GM12801 (cell line): ENCODE data around the gene FBXO45.

ENCODE experiments used
- TF ChIP-seq, protein P1 (sequence below): IDR thresholded peaks from one replicate; pipeline ENCODE4 v1.5.1; 2011; ENCODE audit warnings: control low read depth; ENCODE audit not compliant: insufficient read length; ENCODE audit errors: extremely low read depth

Gene FBXO45

GRCh38 chr3:196627918-196628231 lies 59.4 kb downstream of the FBXO45 start:
- TF ChIP-seq, protein P1, sequence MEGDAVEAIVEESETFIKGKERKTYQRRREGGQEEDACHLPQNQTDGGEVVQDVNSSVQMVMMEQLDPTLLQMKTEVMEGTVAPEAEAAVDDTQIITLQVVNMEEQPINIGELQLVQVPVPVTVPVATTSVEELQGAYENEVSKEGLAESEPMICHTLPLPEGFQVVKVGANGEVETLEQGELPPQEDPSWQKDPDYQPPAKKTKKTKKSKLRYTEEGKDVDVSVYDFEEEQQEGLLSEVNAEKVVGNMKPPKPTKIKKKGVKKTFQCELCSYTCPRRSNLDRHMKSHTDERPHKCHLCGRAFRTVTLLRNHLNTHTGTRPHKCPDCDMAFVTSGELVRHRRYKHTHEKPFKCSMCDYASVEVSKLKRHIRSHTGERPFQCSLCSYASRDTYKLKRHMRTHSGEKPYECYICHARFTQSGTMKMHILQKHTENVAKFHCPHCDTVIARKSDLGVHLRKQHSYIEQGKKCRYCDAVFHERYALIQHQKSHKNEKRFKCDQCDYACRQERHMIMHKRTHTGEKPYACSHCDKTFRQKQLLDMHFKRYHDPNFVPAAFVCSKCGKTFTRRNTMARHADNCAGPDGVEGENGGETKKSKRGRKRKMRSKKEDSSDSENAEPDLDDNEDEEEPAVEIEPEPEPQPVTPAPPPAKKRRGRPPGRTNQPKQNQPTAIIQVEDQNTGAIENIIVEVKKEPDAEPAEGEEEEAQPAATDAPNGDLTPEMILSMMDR: no peak

DNA sequence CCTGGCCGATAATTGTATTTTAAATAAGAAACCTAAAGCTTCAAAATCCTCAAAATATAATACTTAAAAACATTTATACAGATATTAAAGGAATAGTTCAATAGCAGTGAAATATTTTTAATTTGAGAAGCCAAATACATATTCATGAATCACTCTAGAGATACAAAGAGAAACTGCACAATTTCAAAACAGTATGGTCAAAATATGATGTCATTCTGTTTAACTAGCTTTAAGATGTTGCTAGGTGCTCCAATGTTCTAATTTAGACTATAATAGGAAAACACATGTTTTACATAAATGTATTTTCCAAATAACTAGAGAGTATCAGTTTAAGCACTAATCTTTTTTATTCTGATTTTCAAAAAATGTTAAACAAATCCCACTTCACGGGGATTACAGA lies 60.8 kb downstream of the FBXO45 start:
- TF ChIP-seq, protein P1: no peak

DNA sequence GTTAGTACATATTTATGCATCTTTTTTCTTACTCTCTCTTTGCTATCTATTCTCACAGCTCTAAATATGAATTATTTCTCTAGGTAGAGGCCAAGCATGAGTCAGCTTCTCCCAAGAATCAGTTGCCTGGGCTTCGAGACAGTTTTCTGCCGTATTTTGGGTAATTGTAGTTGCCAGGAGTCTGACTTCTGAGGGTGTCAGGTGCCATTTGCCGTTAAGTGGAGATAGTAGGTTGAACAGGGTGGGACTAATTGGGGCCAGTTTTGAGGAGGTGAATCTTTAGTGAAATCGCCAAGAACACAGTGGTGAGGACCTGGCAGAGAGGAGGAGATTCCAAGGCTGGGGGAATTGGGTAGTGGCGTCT lies 63.2 kb downstream of the FBXO45 start:
- TF ChIP-seq, protein P1: no peak

- TF ChIP-seq, protein P1: no peak
These were observed 63.7 kb downstream of the FBXO45 start for GRCh38 chr3:196632046-196632751.

DNA sequence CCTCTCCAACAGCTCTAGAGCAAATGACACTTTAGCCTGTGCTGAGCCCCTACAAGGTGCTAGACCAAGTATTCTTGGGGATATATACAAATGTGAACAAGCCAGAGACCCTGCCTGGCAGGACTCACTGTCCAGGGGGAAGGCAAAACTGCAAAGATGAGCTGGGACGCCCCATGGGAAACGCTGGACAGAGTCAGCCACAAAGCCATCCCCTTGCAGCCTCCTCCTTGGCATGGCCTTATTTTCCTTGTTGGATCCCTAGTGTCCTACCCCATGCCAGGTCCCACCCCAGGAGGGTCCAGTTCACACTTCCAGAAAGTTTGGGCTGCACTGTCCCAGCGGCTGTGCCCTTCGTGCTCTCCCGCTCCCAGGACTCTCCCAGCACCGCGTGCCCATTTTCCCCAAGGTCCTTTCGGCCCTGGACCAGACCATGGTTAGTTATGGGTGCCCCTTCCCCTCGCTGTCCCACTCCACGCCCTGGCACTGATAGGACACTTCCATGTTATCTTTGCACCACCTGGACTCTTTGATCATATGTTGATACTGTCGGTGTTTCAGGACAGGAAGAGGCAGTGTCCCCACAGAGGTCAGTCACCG lies 65.2 kb downstream of the FBXO45 start:
- TF ChIP-seq, protein P1: no peak

DNA sequence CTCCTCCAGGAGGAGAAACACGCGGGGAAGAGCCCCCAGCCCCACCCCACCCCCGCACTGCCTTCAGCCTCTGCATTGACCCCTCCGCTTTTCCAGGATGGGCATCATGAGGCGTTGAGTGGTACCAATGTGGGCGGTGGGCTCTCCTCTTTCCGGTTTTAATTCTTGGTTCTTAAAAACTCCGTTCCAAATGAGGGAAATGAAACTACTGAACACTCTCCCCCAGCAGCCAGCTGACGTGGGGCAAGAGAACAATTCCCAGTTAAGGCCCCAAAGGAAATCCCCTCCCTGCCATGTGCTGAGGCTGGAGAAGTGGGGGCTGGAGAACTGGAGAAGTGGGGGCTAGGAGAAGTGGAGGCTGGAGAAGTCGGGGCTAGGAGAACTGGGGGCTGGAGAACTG lies 65.8 kb downstream of the FBXO45 start:
- TF ChIP-seq, protein P1: no peak

DNA sequence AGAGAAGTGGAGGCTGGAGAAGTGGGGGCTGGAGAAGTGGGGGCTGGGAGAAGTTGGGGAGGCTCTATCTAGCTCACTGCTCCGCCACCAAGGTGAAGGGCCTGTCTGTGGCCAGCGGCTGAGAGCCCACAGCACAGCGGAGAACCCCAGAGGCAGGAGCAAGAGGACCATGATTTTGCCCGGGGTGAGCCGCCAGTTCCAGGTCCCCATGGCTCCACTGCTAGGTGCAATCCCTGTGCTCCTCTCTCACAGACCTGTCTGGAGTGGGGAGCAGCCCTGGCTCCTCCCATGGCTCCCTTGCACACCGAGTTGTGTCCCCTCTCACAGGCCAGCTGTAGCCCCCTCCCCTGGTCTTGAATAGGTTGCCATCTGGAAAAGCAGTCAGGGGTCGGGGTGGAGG lies 66.4 kb downstream of the FBXO45 start:
- TF ChIP-seq, protein P1: no peak
